Psoas muscle (tissue), 8 donors: Measurements from ENCODE around the gene FGGY. TPM values are rescaled to one million over a fixed set of nuclear protein-coding genes. Genes with fewer than 3 reads are reported as not detected.
"Not testable (repeated sequence)": the region's sequence is repeated elsewhere in the genome, so short reads cannot be mapped to it uniquely, and the experiment has no call there.

Source experiments
- ATAC-seq, 4 donors: fragments of 200-7000 bp; cut with Tn5 transposase; one replicate each; pipeline ENCODE4 v1.9.1; 2020; ENCODE audit warnings: moderate library complexity in 3 of 4, mild to moderate bottlenecking in 2 of 4
- DNase-seq, 2 donors: peaks; one replicate each; pipeline ENCODE4 v3.0.0-alpha.2; 2020
- H3K27ac ChIP-seq: fragments of 200-600 bp; one replicate; pipeline ENCODE4 v1.8.0; 2022
- H3K27me3 ChIP-seq, 3 donors: fragments of 200-600 bp in 1 of 3; one replicate each; pipeline versions ENCODE4 v1.6.1 to v1.8.0; 2013 to 2022; ENCODE audit warnings: low read length in 2 of 3, mild to moderate bottlenecking in 2 of 3, moderate library complexity in 1 of 3; ENCODE audit not compliant: insufficient read depth in 3 of 3
- H3K36me3 ChIP-seq, 2 donors: fragments of 200-600 bp in 1 of 2; one replicate each; pipeline versions ENCODE4 v1.6.1 to v1.8.0; 2013 to 2022; ENCODE audit warnings: low read depth in 1 of 2, mild to moderate bottlenecking in 1 of 2, moderate library complexity in 1 of 2; ENCODE audit not compliant: insufficient read depth in 1 of 2
- H3K4me1 ChIP-seq: fragments of 200-600 bp; one replicate; pipeline ENCODE4 v1.8.0; 2022
- H3K4me3 ChIP-seq: fragments of 200-600 bp; one replicate; pipeline ENCODE4 v1.8.0; 2022; ENCODE audit warnings: mild to moderate bottlenecking
- H3K9me3 ChIP-seq: fragments of 200-600 bp; one replicate; pipeline ENCODE4 v1.8.0; 2022
- CTCF ChIP-seq: fragments of 200-600 bp; IDR thresholded peaks from one replicate; pipeline ENCODE4 v1.8.0; 2022; ENCODE audit warnings: antibody characterized with exemption
- WGBS, 3 donors: extraction: QIAGEN DNeasy Blood & Tissue Kit; methylation state at CpG; one replicate each; pipeline versions ENCODE4 v1.1.6 to v1.1.7; 2013; 5-methylcytosine and 5-hydroxymethylcytosine counted together
- intact Hi-C, 2 donors: fragments of 100-400 bp; cut with DNase I; formaldehyde crosslinking; loops; one replicate each; pipeline versions ENCODE4 v1.11.0 to v1.14.2; 2022
- long read RNA-seq, 2 donors: library from polyadenylated mRNA; unstranded; transcript quantifications; one replicate each; pipeline ENCODE4 v2.0.0, GENCODE V29; 2021
- polyA plus RNA-seq, 3 donors: library from polyadenylated mRNA; stranded (reverse); fragments of 200-250 nt; gene quantifications; one replicate each; pipeline ENCODE4 v1.2.3, GENCODE V29; 2013
- total RNA-seq, 4 donors: library from RNA; stranded (reverse); fragmentation: NEBNext Ultra II Directional in 2 of 4; extraction: Animal tissue kit (Norgen Biotek cat#: 25700) in 2 of 4; gene quantifications; one replicate each; pipeline versions ENCODE4 v1.2.1 to v1.2.4, GENCODE V29; 2021 to 2023
- donor health status: healthy with polysubstance abuse.
- donor health status: DM: no; HTN: no; CAD: no; lungs with moderate emphysema.
- donor health status: Bipolar disorder and iron deficiency.
- donor health status: healthy.
- donor health status: DM: yes; HTN: yes; CAD: no.
- donor health status: DM: no; HTN: no; CAD: no.
- donor health status: DM: no; HTN: no; CAD: no.
- donor health status: DM: yes; HTN: yes; CAD: no.

The FGGY gene
- total RNA-seq (10 to 100 TPM; 46.5 to 72.2 (median 55.8) TPM), polyA plus RNA-seq (10 to 100 TPM; 11.9 to 26.4 (median 21.3) TPM)
- long read RNA-seq, donor 1, partial matches to known transcripts = 2 of 34 reads
- long read RNA-seq, donor 1, other reads (novel, unspliced or antisense) = 32 of 34 reads
- long read RNA-seq, donor 2, partial matches to known transcripts = 1 of 24 reads
- long read RNA-seq, donor 2, other reads (novel, unspliced or antisense) = 21 of 24 reads

- ATAC-seq (peak; percentile 82 to 88 (median 86)), DNase-seq (peak; percentile 97 to 99)
- TF ChIP-seq CTCF = no peak
- 0 to 1% (median 0%) methylated on average over 56 to 78 of the region's 78 CpGs for WGBS, 3 donors
- no peaks in the 10 kb centered on the region for H3K36me3 ChIP-seq
- peaks cover 48% of the 10 kb centered on the region for H3K4me1 ChIP-seq
- H3K27me3 ChIP-seq = no peaks in the 10 kb centered on the region
- H3K27ac ChIP-seq = peak within 1 kb of the TSS; percentile 95
- intact Hi-C loops = loop anchor here (2.0 to 10.0 kb wide), 12 partner anchors 96 to 514 kb away; partner anchors contain the start of gene JUN (in 2 of the 2)
- H3K9me3 ChIP-seq = no peaks in the 10 kb centered on the region
- peak within 1 kb of the TSS; percentile 71 for H3K4me3 ChIP-seq
Observed at GRCh38 chr1:59296358-59297256, at the start of gene FGGY. Gene FGGY (plus strand): TSS chr1:59297094. CDS start chr1:59321550, 24,456 bp downstream.

GRCh38 chr1:59248758-59249157, 48.1 kb upstream of the FGGY start:
- 37 to 70% (median 68%) methylated on average over 1 of the region's 1 CpG for WGBS, 3 donors
- ATAC-seq (no peak), DNase-seq (no peak)
- Histone ChIP-seq H3K27me3 (no peaks in the 10 kb centered on the region), H3K27ac (no peak overlapping the region), H3K4me3 (no peak overlapping the region), H3K36me3 (no peaks in the 10 kb centered on the region), H3K9me3 (peaks cover 5% of the 10 kb centered on the region), H3K4me1 (no peaks in the 10 kb centered on the region)
- no peak for TF ChIP-seq CTCF
- intact Hi-C loops = loop anchor here in 1 of 2 donors (5.0 kb wide), 1 partner anchor 34 kb away; no protein-coding TSS in a partner anchor

GRCh38 chr1:59249396-59250137, 47.3 kb upstream of the FGGY start:
- 73 to 77% (median 74%) methylated on average over 4 of the region's 4 CpGs for WGBS, 3 donors
- intact Hi-C loops = loop anchor here in 1 of 2 donors (5.0 kb wide), 1 partner anchor 33 kb away; no protein-coding TSS in a partner anchor
- Histone ChIP-seq H3K4me1 (no peaks in the 10 kb centered on the region), H3K27ac (peak overlapping the region; percentile 30), H3K4me3 (no peak overlapping the region), H3K27me3 (no peaks in the 10 kb centered on the region), H3K36me3 (no peaks in the 10 kb centered on the region), H3K9me3 (no peaks in the 10 kb centered on the region)
- no peak for TF ChIP-seq CTCF
- ATAC-seq = peak in 1 of 4 donors; percentile 42
- DNase-seq = no peak

DNA sequence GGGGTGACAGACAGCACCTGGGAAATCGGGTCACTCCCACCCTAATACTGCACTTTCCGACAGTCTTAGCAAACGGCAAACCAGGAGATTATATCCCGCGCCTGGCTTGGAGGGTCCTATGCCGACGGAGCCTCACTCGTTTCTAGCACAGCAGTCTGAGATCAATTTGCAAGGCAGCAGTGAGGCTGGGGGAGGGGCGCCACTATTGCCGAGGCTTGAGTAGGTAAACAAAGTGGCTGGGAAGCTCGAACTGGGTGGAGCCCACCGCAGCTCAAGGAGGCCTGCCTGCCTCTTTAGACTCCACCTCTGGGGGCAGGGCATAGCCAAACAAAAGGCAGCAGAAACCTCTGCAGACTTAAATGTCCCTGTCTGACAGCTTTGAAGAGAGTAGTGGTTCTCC, 45.8 kb upstream of the FGGY start:
- H3K4me3 ChIP-seq, intact Hi-C loops, H3K36me3 ChIP-seq, DNase-seq, H3K27ac ChIP-seq, ATAC-seq, H3K9me3 ChIP-seq, H3K27me3 ChIP-seq, H3K4me1 ChIP-seq: not testable (repeated sequence)
- WGBS, 3 donors = 81 to 89% (median 86%) methylated on average over 12 of the region's 12 CpGs

GRCh38 chr1:59256429-59256828, 40.5 kb upstream of the FGGY start:
- H3K4me3 ChIP-seq, H3K27ac ChIP-seq, H3K9me3 ChIP-seq, H3K4me1 ChIP-seq, DNase-seq, H3K36me3 ChIP-seq, ATAC-seq, intact Hi-C loops, H3K27me3 ChIP-seq: not testable (repeated sequence)
- 67 to 100% (median 93%) methylated on average over 1 of the region's 1 CpG for WGBS, 3 donors
